ENCODE results near the gene AATK.

Gene AATK

DNA sequence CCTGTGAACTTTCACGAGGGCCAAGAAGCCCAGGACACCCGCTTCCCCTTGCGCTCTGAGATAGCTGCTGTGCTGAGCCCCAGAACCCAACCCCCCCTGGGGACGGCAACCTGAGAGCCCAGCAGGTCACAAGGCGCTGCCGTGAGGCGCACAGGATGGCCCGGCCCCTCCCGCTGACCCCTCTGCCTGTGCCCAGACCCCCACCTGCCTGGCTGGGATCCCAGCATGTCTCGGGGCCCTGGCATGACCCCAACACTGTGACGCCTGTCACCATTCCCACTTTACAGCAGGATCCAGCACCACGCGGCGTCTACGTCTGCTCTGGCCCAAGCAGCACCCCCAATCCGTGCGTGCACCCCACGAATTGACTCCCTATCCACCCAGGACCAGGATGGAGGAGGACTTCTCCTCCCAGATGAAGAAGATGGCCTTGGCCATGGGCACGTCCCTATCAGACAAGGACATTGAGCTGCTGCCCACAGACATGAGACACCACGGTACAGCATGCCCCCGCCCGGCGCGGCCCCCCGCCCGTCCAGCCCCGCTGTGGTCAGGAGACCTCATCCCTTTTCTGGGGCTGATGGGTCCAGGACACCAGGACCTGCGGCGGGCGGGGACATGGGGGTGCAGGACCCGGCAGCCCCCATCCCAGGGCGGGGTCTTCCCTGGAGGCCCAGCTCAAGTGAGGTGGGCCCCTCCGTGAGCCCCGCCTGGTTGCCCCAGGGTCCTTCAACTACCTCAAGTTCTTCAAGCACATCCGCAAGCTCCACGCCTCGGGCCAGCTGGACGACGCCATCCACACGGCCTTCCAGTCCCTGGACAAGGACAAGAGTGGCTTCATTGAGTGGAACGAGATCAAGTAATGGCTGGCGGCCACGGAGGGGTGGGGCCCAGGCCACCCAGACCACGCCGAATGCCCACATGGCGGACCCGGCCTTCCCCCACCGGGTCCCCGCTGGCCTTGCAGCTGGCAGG is 15.1 kb upstream of the AATK start:
- DNase-seq (ENCODE audit: low spot score): no peak

DNA sequence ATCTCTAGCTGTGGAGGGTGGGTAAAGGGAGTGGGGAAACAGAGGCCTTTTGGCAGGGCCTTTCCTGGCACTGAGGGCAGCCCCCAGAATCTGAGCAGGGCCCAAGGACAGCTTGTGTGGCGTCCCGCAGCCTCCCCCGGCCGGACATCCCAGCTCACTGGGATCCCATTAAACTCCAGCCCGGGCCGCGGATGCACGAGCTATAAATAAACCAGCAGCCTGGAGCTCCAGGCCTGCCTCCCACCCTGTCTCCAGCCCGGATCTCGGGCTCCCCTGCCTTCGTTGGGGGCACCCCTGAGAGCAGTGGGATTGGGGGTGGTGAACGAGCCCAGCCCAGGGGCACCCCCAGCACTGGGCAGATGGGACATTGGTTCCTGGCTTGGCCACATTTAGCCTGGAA is 13.8 kb upstream of the AATK start:
- DNase-seq (ENCODE audit: low spot score): no peak

DNA sequence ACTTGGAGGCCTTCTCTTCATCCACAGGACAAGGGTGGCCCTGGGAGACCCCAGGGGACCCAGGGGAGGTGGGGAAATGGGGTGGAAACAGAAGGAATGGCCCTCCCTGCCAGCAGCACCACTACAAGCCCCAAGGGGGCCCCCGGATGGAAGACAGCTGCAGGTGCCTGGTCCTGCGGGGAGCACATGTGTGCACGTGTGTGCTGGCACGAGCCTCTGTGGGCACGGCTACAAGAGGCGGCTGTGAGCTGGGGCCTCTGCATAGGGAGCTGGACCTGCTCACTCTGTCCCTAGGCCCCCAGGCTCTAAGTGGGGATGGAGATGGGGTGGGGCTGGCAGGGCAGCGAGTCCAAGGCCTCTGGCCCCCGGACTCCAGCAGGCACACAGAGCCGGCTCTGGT is 13.2 kb upstream of the AATK start:
- DNase-seq (ENCODE audit: low spot score): no peak

DNA sequence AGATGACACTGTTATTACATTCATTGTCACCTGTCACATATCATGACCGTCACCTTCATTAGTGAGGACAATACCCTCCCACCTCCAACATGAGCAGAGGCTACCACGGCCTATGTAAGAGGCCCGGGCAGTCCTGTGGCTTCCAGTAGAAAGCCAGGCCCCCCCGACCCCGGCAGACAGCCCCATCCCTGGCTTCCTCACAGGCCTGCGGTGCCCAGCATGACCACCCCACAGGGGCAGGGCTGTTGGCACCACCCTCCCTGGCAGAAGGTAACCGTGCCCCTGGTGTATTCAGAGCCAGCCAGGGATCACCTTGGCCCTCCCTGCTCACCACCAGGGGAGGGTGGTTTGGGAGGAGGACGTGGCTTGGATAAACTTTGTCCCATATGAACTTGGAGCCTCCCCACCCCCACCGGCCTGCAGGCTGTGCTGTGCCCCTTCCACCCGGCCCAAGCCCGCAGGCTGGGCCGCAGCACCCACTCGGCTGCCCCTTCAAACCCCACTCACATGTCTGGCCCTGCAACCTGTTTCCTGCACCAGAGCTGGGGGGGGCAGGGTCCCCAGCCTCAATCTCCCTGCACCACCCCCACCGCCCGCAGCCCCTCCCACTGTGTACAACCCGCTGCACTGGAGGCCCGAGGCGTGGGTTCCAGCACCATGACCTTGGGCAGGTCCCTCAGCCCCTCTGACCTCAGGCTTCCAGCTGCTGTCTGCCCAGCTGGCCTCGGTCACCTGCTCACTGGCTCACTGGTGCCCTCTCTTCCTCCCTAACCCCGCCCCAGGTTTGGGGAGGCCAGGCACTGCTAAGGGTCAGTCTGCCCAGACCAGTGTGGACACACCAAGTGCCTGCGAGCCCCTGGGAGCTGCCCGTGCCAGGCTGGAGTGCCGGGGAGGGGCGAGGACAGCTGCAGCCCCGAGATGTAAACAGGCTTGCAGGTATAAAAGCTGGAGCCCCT is 12.4 kb upstream of the AATK start:
- DNase-seq (ENCODE audit: low spot score): no peak

DNA sequence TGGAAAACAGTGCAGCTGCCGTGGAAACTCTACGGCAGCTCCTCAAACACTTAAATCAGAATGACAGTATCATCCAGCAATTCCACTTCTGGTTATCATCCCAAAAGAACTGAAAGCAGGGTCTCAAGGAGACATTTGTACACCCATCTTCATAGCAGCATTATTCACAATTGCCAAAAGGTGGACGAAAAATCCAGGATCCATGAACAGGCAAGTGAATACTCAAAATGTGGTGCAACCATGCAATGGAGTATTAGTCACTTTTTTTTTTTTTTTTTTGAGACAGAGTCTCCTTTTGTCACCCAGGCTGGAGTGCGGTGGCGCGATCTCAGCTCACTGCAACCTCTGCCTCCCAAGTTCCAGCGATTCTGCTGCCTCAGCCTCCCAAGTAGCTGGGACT is 10.6 kb upstream of the AATK start:
- DNase-seq (ENCODE audit: low spot score): no peak

DNA sequence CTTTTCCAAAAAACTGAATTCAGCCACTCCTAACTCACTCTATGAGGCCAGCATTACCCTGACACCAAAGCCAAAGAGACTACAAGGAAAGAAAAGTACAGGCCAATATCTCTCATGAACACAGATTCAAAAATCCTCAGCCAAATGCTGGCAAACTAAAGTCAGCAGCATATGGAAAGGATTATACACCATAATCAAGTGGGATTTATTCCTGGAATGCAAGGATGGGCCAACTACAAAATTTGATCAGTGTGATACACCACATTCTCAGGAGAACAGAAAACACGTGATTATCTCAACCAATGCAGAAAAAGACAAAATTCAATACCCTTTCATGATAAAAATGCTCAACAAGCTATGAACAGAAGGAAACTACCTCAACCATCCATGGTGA is 7.7 kb upstream of the AATK start:
- DNase-seq (ENCODE audit: low spot score): no peak

DNA sequence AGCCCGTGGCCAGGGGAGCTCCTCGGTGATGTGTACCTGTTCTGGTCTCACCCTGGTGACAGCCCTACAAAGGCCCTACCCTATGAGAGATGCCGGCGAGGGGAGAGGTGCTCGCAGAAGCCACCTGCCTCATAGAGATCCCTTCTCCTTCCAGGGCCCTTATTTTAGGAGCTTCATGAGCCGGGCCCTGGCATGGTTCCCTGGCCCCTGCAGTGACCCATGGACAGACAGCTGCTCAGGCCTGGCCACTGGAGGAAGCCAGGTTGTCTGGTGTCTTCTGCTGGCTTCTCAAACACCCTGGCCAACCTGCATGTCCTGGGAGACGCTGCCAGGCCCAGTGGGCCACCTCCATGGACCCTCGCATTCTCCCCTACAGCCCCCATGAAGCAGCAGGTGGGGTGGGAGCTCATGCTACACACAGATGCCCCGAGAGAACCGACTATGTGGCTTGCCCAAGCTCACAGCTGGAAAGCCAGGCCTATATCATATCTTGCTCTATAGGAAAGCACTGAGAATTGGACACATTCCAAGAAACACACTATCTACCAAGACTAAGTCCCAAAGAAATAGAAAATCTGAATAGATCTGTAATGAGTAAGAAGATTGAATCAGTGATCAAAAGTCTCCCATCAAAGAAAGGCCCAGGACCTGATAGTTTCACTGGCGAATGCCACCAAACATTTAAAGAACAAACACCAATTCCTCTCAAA is 7.2 kb upstream of the AATK start:
- DNase-seq (ENCODE audit: low spot score): no peak

DNA sequence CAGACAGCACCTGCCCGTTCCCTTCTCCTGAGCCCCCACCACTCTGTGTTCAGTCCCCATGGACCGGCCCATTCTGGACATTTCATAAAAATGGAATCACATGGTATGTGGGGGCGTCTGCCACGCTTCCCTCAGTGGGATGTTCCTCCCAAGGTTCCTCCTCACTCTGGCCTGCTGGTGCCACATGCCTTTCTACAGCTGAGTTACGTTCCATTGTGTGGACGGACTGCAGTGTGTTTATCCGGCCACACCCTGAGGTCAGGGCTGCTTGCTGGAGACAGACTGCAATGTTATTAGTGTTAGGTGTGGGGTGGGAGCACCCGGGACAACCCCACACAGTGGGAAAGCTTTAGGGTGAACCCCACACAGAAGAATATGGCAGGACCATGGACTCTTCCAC is 5.9 kb upstream of the AATK start:
- DNase-seq (ENCODE audit: low spot score): no peak

DNA sequence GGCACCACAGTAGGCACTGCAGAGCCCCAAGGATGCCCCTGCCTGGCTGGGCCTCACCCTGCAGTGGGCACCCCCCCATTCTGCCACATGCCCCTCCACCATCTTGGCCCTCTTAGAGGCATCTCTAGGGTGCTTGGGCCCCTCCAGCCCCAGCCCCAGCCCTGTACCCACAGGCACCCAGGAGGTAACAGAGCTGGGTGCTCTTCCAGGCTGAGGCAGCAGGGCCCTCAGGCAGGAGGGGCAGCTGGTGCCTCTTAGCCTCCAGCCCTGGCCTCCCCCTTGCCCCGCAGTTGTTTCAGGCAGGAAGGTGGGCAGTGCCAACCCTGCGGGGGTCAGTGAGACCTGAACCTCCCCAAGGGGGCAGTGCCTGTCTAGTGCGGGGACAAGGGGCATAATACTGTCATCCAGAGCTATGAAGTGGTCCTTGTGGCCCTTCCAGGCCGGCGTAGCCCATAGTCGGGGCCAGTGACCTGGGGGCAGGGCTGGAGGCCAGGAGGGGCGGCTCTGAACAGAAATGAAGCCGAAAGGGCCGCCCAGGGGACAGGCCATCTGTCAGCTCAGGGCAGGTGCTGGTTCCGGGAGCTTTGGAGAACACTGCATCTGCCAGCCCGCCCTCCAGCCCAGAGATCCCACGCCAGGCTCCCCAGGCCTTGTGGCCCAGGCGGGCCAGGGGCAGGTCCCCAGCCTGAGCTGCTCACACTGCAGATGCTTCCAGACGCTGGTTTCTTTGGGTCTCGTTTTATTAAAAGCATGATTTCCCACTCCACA is 4.9 kb upstream of the AATK start:
- no peak for DNase-seq (ENCODE audit: low spot score)

DNA sequence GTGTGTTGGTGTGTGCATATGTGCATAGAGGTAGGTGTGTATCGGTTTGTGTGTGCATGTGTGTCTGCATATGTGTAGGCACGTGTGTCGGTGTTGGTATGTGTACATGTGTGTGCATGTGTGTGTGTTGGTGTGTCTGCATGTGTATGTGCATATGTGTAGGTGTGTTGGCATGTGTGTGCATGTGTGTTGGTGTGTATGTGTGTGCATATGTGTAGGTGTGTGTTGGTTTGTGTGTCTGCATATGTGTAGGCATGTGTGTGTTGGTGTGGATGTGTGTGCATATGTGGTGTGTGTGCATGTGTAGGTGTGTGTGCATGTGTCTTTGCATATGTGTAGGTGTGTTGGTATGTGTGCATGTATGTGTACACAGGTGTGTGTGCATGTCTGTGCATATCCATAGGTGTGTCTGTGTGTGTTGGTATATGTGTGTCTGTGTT is 3.9 kb upstream of the AATK start:
- DNase-seq (ENCODE audit: low spot score): no peak

DNA sequence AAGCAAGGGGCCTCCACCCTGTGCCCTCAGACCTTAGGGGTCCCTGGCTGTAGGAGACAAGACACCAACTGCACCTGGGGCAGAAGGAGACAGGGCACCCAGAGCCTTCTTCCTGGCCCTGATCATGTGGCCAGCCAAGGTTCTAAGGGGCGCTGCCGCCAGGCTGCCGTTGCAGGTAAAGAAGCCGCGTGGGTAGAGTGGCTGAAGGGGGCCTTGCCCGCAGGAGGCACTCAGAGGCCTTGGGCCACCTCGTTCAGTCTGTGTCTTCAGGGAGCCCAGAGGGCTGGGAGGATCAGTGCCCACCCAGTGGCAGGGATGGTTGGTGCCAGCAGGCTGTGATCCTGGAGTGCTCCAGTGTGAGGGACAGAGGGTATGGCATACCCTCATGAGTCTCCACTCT is 1.6 kb upstream of the AATK start:
- no peak for DNase-seq (ENCODE audit: low spot score)

DNA sequence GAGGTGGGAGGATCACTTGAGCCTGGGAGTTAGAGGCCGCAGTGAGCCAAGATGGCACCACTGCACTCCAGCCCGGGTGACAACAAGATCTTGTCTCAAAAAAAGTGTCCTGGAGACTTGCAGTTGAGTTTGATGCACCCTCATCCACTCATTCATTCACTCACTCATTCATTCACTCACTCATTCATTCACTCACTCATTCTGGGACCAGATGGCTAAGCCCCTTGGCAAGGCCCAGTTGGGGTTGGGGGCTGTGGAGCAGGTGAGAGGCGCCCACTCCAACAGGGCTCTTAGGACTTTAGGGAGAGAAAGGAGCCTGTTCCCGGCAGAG is 1.1 kb upstream of the AATK start:
- DNase-seq (ENCODE audit: low spot score): no peak

DNA sequence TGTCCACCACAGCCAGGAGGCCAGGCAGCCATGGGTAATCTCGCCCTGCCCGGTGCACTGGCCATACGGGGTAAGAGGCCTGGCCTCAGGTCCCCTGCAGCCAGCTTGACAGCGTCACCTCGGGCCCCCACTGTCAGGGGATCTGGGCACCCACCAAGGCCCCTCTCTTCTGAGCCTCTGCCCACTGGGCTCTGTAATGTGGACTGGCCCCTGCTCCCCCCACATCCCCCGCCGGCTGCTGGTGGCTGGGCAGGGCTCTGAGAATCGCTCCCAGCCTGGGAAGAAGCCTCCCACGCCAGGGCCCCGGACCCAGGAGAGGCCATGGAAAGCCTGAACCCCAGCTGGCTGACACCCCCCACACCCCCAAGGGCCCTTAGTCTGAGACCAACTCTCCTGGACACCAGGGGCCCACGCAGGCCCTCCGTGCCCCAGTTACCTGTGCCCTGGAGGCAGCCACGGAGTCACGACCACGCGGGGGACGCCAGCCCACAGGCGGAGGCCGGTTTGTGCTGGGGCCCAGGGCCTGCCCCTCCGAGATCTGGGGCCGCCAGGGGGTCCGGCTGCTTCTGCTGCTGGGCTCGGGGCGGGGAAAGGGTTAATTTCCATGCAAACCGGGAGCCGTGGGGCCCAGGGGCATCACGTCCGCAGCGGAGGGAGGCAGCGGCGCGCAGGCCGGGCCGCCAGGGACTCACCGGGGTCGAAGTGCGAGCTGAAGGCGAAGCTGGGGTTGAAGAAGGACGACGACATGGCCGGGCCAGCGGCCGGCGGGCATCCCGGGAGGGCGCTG is 582 bp downstream of the AATK start, which contains the start of gene PVALEF:
TSS of gene PVALEF (plus strand) at position 262 of the 787 bp plus-strand sequence. CDS start 15,720 bp downstream, outside the sequence.
- DNase-seq (ENCODE audit: low spot score): no peak

DNA sequence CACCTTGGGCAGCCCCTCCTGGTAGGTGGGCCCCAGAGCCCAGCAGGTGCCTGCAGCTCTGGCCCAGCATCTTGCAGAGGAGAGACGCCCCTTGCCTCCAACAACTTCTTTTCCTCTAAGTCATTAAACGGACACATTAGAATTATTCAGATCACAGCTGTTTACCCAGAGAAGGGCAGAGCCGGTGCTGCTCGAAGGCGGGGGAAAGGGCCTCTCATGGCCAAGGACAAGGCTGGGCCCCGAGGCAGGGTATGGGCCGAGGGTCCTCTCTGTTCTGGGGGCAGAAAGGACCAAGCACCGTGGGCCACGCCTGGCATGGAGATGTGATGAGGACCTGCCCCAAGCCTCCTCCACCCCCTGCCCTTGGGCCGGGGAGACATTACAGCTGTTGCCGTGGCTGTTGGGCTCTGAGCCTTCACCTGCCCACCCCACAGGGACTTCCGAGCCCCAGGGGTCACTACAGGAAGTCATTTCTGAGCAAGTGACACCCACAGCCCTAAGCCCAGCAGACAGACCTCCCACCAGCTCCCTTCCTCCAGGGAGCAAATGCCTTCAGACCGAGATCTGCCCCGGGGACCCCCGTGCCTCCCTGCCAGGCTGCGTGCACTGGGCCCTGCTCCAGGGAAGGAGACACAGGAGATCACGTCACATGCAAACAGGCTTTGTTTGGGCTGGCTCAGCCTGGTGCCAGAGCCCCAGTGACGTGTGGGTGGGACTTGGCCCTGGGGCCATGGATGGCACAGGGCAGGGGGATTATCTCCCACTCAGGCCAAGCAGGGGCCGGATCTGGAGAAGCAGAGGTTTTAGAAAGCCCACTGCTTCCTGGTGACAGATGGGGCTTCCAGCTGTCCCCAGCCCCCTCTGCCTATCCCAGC is 1.4 kb downstream of the AATK start:
- no peak for DNase-seq (ENCODE audit: low spot score)

DNA sequence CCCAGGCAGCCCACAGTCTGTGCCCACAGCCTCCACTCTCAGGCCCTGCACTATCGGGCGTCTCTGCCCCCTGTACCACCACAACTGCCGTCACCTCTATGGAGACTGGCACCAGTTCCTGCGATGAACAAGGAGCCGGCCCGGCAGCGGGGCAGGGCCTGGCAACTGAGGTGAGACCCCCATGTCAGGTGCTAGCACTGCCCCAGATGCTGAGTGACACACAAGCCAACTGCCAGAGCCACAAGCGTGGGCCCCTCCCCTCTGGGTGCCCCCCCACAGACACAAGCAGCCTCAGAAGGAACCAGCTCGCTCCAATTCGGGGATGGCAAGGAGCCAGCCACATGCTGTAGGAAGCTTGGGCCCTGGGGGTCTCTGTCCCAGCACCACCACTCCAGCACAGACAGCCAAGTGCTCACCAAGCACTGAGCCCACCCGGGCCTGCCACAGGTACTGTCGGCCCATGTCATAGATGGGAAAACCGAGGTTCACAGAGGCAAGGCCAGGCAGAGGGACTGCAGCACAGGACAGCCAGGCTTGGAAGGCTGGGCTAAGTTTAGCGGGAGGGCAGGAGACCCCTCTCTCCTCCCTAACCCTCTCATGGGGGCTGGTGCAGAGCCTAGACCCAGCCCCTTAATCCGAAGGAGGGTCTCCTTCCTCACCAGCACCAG is 2.2 kb downstream of the AATK start:
- DNase-seq (ENCODE audit: low spot score): no peak

DNA sequence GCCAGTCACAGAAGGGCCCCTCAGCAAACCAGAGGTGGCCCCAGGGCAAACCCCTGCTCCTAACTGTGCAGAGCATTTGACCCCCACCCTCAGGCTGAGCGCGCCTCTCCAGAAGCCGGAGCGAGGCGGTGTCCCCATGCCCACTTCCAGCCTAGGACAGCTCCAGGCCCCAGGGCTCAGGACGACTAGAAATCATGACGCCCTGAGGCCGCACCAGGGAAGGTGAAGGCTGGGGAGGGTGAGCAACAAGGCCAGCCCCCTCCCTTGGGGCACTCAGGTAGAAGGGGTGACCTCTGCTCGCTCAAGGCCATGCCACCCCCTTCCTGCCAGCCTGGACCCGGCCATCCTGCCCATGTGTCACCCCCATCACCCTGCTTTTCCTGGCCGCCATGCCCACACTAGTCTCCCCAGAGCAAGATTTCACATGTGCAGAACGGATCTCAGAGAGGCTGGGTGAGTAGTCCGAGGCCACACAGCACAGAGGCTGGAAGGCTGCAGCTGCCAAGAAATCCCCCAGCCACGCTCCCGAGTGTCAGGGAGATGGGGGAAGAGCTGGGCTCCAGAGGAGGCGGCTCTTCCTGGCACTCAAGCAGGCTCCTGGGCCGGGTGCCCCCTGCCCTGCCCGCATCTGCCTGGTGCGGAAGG is 2.8 kb downstream of the AATK start:
- DNase-seq (ENCODE audit: low spot score): no peak

DNA sequence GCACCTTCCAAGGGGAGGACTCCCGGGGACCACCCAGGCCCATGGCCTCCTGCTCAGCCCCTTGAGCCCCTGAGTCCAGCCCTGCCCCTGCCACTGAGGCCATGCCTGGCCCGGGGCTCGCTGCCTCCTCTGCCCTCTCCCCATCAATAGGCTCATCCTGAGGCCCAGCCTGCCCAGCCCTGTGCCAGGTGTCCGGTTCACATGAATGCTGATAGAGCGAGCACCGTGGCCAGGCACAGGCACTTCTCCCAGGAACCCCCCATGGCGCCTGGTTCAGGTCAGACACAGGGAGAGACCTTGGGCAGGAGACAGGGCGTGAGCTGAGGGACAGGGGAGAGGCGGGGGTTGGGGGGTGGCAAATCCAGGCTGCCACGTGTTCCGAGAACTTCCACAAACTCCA is 3.5 kb downstream of the AATK start:
- DNase-seq (ENCODE audit: low spot score): no peak

DNA sequence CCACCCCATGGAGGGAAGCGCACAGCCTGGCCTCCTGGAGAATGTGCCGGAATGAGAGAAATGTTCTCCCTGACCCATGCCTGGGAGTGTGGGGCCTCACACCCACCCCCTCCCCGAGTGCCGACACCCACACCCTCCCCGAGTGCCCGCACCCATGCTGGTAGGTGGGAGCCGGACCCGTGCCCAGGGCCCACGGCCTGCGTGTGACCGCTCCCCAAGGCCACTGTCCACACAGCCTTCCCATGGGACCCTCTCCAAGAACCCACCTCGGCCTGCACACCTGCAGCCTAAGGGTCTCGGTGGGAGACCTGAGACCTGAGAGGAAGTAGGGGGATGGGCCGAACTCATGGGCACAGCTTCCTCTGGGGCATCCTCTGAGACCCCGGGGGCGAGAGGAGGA is 4.0 kb downstream of the AATK start:
- DNase-seq (ENCODE audit: low spot score): no peak

DNA sequence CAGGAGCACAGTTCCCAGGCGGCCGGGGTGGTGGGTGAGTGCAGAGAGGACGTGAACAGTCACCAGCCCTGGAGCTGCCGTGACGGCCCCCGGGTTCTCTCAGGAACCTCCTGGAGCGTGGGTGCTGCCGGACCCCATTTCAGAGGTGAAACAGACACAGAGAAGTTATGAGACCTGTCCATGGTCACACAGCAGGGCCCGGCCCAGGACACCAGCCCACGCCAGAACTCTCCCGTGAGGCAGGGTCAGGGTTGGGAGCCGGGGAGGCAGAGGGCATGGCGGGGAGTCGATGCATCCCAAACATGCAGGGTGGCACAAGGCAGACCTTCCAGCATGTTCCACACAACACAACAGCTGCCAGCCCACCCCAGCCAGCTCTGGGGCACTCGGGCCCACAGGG is 4.5 kb downstream of the AATK start:
- DNase-seq (ENCODE audit: low spot score): no peak
